GM12891 (cell line): Measurements from ENCODE around the gene INPP4A.

Experiments used
- POLR2A ChIP-seq: IDR thresholded peaks from 2 replicates; pipeline ENCODE4 v1.6.1; 2011; ENCODE audit warnings: low read depth, low read length, control low read depth
- POLR2AphosphoS5 ChIP-seq: IDR thresholded peaks from 2 replicates; pipeline ENCODE4 v1.6.1; 2011; ENCODE audit warnings: low read depth, low read length, control low read depth
- POU2F2 ChIP-seq: IDR thresholded peaks from 2 replicates; pipeline ENCODE4 v1.6.1; 2011; ENCODE audit warnings: low read depth, mild to moderate bottlenecking, control low read depth, low read length, moderate library complexity
- TAF1 ChIP-seq: IDR thresholded peaks from 2 replicates; pipeline ENCODE4 v1.6.1; 2011; ENCODE audit warnings: low read depth, low read length, control low read depth

DNA sequence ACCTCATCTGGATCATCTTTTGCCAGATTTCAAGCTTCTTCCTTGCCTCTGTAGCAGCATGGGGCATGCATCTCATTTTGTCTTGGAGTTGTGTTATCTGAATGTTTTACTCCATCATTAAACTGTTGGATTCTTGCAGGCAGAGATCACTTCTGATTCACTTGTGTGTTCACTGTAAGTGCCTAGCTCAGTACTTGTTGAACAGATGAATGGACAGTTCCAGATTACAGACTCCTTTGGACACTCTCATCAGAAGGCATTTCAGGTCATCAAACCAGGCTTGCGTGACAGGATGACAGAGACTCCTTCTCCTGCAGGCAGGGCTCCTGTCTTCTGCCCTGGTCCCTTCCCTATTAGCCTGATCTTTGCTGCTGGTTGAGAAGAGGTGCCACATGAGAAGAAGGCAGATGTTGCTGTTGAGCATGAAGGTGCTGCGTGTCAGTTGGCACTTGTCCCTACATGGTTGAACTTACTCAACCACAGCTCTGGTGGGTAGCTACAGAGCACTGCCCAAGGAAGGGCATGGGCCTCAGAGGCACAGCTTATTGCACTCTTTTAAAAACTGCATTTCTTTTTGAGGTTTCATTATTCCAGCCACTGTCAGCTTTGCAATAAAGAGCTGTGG lies 58.9 kb downstream of the INPP4A start:
- TF ChIP-seq POLR2AphosphoS5 (no peak), POLR2A (no peak), TAF1 (no peak), POU2F2 (no peak)
